ENCODE measurements around the gene CHCHD6. TPM values are rescaled to one million over a fixed set of nuclear protein-coding genes. Genes with fewer than 3 reads are reported as not detected.
A peak's percentile ranks its signal among the peaks of the same experiment; 100 is the strongest.

CHCHD6 gene
- total RNA-seq, 1 donor from 2014 or later, result 17.1 TPM

- Mint-ChIP-seq H3K27me3 (ENCODE audit: low read depth) (peaks cover 37% of the 10 kb centered on the region), H3K27ac (ENCODE audit: unreplicated experiment) (no peak overlapping the region), H3K4me1 (ENCODE audit: low read depth) (no peaks in the 10 kb centered on the region), H3K9me3 (ENCODE audit: low read depth) (peaks cover 7% of the 10 kb centered on the region), H3K36me3 (ENCODE audit: low read depth) (no peaks in the 10 kb centered on the region), H3K4me3 (ENCODE audit: unreplicated experiment) (no peak overlapping the region)
- no peak for DNase-seq (ENCODE audit: low spot score)
- no peak for TF ChIP-seq CTCF (IDR thresholded peaks at IDR 0.05)
These were observed 40.3 kb upstream of the CHCHD6 start for GRCh38 chr3:126663750-126664149.

GRCh38 chr3:126664591-126665214 lies 39.3 kb upstream of the CHCHD6 start:
- Mint-ChIP-seq H3K9me3 (ENCODE audit: low read depth) (peaks cover 7% of the 10 kb centered on the region), H3K27me3 (ENCODE audit: low read depth) (peaks cover 37% of the 10 kb centered on the region), H3K36me3 (ENCODE audit: low read depth) (no peaks in the 10 kb centered on the region), H3K27ac (ENCODE audit: unreplicated experiment) (no peak overlapping the region), H3K4me1 (ENCODE audit: low read depth) (no peaks in the 10 kb centered on the region), H3K4me3 (ENCODE audit: unreplicated experiment) (no peak overlapping the region)
- TF ChIP-seq CTCF (IDR thresholded peaks at IDR 0.05), result peak; percentile 41
- no peak for DNase-seq (ENCODE audit: low spot score)

GRCh38 chr3:126665221-126665936 lies 38.7 kb upstream of the CHCHD6 start:
- no peak for DNase-seq (ENCODE audit: low spot score)
- no peaks in the 10 kb centered on the region for H3K36me3 Mint-ChIP-seq (ENCODE audit: low read depth)
- H3K27me3 Mint-ChIP-seq (ENCODE audit: low read depth), result peaks cover 33% of the 10 kb centered on the region
- H3K9me3 Mint-ChIP-seq (ENCODE audit: low read depth), result peaks cover 7% of the 10 kb centered on the region
- no peak overlapping the region for H3K27ac Mint-ChIP-seq (ENCODE audit: unreplicated experiment)
- H3K4me3 Mint-ChIP-seq (ENCODE audit: unreplicated experiment), result no peak overlapping the region
- no peak for TF ChIP-seq CTCF (IDR thresholded peaks at IDR 0.05)
- no peaks in the 10 kb centered on the region for H3K4me1 Mint-ChIP-seq (ENCODE audit: low read depth)

- no peak for TF ChIP-seq CTCF (IDR thresholded peaks at IDR 0.05)
- peaks cover 2% of the 10 kb centered on the region for H3K9me3 Mint-ChIP-seq (ENCODE audit: low read depth)
- no peak for DNase-seq (ENCODE audit: low spot score)
- peaks cover 31% of the 10 kb centered on the region for H3K27me3 Mint-ChIP-seq (ENCODE audit: low read depth)
- H3K4me1 Mint-ChIP-seq (ENCODE audit: low read depth), result no peaks in the 10 kb centered on the region
- no peak overlapping the region for H3K27ac Mint-ChIP-seq (ENCODE audit: unreplicated experiment)
- no peaks in the 10 kb centered on the region for H3K36me3 Mint-ChIP-seq (ENCODE audit: low read depth)
- no peak overlapping the region for H3K4me3 Mint-ChIP-seq (ENCODE audit: unreplicated experiment)
These were observed 37.9 kb upstream of the CHCHD6 start for GRCh38 chr3:126665959-126666657.

All from chondrocyte (in vitro differentiated cells).